ENCODE measurements around the gene RAMP2. TPM values are rescaled to one million over a fixed set of nuclear protein-coding genes. Genes with fewer than 3 reads are reported as not detected.

Gene RAMP2
- total and polyA plus RNA-seq, 2 of the 13 experiments (the other 11 are each of a cell fraction or from before 2014, with no cell fraction given) = 1.4 to 5.2 TPM

DNA sequence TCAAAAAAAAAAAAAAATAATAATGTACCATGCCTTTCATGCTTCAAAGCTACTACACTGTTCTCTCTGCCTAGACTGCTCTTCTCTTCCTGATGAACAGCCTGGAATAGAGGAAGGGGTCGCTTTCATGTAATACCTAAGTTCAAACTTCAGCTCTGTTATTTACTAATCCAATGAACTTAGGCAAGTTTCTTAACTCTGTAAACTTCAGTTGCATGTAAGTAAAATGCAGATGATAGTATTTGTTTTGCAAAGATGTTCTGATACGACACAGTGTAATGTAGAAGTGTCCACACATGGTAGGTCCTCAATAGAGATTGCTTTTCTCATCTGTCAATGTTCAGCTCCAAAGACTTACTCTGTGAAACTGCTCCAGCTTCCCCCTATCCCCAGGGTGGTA lies 30.9 kb downstream of the RAMP2 start (continued):
- TF ChIP-seq, protein P1, sequence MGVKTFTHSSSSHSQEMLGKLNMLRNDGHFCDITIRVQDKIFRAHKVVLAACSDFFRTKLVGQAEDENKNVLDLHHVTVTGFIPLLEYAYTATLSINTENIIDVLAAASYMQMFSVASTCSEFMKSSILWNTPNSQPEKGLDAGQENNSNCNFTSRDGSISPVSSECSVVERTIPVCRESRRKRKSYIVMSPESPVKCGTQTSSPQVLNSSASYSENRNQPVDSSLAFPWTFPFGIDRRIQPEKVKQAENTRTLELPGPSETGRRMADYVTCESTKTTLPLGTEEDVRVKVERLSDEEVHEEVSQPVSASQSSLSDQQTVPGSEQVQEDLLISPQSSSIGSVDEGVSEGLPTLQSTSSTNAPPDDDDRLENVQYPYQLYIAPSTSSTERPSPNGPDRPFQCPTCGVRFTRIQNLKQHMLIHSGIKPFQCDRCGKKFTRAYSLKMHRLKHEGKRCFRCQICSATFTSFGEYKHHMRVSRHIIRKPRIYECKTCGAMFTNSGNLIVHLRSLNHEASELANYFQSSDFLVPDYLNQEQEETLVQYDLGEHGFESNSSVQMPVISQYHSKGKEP (CRISPR knock-in tag; IDR thresholded peaks at IDR 0.05) = no peak
- TF ChIP-seq ZNF331 (CRISPR knock-in tag; IDR thresholded peaks at IDR 0.05) (no peak), ZNF234 (CRISPR knock-in tag; conservative IDR thresholded peaks at IDR 0.05) (no peak), CEBPG (CRISPR knock-in tag; IDR thresholded peaks at IDR 0.05) (peak; percentile 69), NR2F1 (CRISPR knock-in tag; IDR thresholded peaks at IDR 0.05) (no peak), ZNF788 (CRISPR knock-in tag; IDR thresholded peaks at IDR 0.05; ENCODE audit: borderline replicate concordance) (no peak), ZSCAN9 (CRISPR knock-in tag; IDR thresholded peaks at IDR 0.05; ENCODE audit: borderline replicate concordance) (no peak), ZNF235 (CRISPR knock-in tag; IDR thresholded peaks at IDR 0.05; ENCODE audit: borderline replicate concordance) (no peak), PAXIP1 (CRISPR knock-in tag; conservative IDR thresholded peaks at IDR 0.05) (peak; percentile 90), ZNF891 (CRISPR knock-in tag; IDR thresholded peaks at IDR 0.05) (no peak), SIX1 (CRISPR knock-in tag; IDR thresholded peaks at IDR 0.05; ENCODE audit: borderline replicate concordance) (no peak), MBD4 (IDR thresholded peaks at IDR 0.05; ENCODE audit: borderline replicate concordance, low read length) (no peak), ZNF709 (CRISPR knock-in tag; IDR thresholded peaks at IDR 0.05) (no peak), TAF1 (CRISPR knock-in tag; IDR thresholded peaks at IDR 0.05) (no peak), REXO4 (CRISPR knock-in tag; IDR thresholded peaks at IDR 0.05; ENCODE audit: borderline replicate concordance) (no peak)
- TF ChIP-seq, protein P2, sequence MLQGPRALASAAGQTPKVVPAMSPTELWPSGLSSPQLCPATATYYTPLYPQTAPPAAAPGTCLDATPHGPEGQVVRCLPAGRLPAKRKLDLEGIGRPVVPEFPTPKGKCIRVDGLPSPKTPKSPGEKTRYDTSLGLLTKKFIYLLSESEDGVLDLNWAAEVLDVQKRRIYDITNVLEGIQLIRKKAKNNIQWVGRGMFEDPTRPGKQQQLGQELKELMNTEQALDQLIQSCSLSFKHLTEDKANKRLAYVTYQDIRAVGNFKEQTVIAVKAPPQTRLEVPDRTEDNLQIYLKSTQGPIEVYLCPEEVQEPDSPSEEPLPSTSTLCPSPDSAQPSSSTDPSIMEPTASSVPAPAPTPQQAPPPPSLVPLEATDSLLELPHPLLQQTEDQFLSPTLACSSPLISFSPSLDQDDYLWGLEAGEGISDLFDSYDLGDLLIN (CRISPR knock-in tag; IDR thresholded peaks at IDR 0.05; ENCODE audit: borderline replicate concordance) = no peak
- TF ChIP-seq, protein P3, sequence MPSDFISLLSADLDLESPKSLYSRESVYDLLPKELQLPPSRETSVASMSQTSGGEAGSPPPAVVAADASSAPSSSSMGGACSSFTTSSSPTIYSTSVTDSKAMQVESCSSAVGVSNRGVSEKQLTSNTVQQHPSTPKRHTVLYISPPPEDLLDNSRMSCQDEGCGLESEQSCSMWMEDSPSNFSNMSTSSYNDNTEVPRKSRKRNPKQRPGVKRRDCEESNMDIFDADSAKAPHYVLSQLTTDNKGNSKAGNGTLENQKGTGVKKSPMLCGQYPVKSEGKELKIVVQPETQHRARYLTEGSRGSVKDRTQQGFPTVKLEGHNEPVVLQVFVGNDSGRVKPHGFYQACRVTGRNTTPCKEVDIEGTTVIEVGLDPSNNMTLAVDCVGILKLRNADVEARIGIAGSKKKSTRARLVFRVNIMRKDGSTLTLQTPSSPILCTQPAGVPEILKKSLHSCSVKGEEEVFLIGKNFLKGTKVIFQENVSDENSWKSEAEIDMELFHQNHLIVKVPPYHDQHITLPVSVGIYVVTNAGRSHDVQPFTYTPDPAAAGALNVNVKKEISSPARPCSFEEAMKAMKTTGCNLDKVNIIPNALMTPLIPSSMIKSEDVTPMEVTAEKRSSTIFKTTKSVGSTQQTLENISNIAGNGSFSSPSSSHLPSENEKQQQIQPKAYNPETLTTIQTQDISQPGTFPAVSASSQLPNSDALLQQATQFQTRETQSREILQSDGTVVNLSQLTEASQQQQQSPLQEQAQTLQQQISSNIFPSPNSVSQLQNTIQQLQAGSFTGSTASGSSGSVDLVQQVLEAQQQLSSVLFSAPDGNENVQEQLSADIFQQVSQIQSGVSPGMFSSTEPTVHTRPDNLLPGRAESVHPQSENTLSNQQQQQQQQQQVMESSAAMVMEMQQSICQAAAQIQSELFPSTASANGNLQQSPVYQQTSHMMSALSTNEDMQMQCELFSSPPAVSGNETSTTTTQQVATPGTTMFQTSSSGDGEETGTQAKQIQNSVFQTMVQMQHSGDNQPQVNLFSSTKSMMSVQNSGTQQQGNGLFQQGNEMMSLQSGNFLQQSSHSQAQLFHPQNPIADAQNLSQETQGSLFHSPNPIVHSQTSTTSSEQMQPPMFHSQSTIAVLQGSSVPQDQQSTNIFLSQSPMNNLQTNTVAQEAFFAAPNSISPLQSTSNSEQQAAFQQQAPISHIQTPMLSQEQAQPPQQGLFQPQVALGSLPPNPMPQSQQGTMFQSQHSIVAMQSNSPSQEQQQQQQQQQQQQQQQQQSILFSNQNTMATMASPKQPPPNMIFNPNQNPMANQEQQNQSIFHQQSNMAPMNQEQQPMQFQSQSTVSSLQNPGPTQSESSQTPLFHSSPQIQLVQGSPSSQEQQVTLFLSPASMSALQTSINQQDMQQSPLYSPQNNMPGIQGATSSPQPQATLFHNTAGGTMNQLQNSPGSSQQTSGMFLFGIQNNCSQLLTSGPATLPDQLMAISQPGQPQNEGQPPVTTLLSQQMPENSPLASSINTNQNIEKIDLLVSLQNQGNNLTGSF (CRISPR knock-in tag; IDR thresholded peaks at IDR 0.05) = no peak
- TF ChIP-seq, protein P4, sequence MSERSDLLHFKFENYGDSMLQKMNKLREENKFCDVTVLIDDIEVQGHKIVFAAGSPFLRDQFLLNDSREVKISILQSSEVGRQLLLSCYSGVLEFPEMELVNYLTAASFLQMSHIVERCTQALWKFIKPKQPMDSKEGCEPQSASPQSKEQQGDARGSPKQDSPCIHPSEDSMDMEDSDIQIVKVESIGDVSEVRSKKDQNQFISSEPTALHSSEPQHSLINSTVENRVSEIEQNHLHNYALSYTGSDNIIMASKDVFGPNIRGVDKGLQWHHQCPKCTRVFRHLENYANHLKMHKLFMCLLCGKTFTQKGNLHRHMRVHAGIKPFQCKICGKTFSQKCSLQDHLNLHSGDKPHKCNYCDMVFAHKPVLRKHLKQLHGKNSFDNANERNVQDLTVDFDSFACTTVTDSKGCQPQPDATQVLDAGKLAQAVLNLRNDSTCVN (CRISPR knock-in tag; IDR thresholded peaks at IDR 0.05; ENCODE audit: borderline replicate concordance) = no peak
